Nephron progenitor cell (in vitro differentiated cells): ENCODE data around the gene STX4.

Source experiments
- DNase-seq: peaks from one replicate; pipeline ENCODE4 v3.0.0; 2021
- H3K27ac Mint-ChIP-seq: 2 replicates; pipeline ENCODE4 v1.8.0; 2021; ENCODE audit warnings: mild to moderate bottlenecking, moderate library complexity, mixed read lengths
- H3K27me3 Mint-ChIP-seq: 2 replicates; pipeline ENCODE4 v1.8.0; 2021; ENCODE audit warnings: mild to moderate bottlenecking, low read depth, mixed read lengths; ENCODE audit not compliant: poor library complexity
- H3K36me3 Mint-ChIP-seq: 2 replicates; pipeline ENCODE4 v1.8.0; 2021; ENCODE audit warnings: low read depth, mixed read lengths
- H3K4me1 Mint-ChIP-seq: 2 replicates; pipeline ENCODE4 v1.8.0; 2021; ENCODE audit warnings: mixed read lengths
- H3K4me3 Mint-ChIP-seq: 2 replicates; pipeline ENCODE4 v1.8.0; 2021; ENCODE audit warnings: mild to moderate bottlenecking, moderate library complexity, mixed read lengths
- H3K9me3 Mint-ChIP-seq: 2 replicates; pipeline ENCODE4 v1.8.0; 2021; ENCODE audit warnings: mild to moderate bottlenecking, moderate library complexity, mixed read lengths
- TF ChIP-seq, protein P1 (sequence below): fragments of 200-600 bp; sonication (generic); IDR thresholded peaks from 2 replicates; pipeline ENCODE4 v1.5.0; 2021; ENCODE audit warnings: antibody characterized with exemption

Gene STX4

DNA sequence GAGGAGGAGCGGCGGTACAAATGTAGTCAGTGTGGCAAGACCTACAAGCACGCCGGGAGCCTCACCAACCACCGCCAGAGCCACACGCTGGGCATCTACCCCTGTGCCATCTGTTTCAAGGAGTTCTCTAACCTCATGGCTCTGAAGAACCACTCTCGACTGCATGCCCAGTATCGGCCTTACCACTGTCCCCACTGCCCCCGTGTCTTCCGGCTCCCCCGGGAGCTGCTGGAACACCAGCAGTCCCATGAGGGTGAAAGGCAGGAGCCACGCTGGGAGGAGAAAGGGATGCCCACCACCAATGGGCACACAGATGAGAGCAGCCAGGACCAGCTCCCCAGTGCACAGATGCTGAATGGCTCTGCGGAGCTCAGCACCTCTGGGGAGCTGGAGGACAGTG lies 43.7 kb downstream of the STX4 start:
- Mint-ChIP-seq H3K4me3 (no peak overlapping the region), H3K9me3 (no peaks in the 10 kb centered on the region), H3K4me1 (peaks cover 20% of the 10 kb centered on the region), H3K27ac (no peak overlapping the region), H3K27me3 (no peaks in the 10 kb centered on the region), H3K36me3 (peaks cover 27% of the 10 kb centered on the region)
- no peak for DNase-seq
- TF ChIP-seq, protein P1, sequence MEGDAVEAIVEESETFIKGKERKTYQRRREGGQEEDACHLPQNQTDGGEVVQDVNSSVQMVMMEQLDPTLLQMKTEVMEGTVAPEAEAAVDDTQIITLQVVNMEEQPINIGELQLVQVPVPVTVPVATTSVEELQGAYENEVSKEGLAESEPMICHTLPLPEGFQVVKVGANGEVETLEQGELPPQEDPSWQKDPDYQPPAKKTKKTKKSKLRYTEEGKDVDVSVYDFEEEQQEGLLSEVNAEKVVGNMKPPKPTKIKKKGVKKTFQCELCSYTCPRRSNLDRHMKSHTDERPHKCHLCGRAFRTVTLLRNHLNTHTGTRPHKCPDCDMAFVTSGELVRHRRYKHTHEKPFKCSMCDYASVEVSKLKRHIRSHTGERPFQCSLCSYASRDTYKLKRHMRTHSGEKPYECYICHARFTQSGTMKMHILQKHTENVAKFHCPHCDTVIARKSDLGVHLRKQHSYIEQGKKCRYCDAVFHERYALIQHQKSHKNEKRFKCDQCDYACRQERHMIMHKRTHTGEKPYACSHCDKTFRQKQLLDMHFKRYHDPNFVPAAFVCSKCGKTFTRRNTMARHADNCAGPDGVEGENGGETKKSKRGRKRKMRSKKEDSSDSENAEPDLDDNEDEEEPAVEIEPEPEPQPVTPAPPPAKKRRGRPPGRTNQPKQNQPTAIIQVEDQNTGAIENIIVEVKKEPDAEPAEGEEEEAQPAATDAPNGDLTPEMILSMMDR: no peak

DNA sequence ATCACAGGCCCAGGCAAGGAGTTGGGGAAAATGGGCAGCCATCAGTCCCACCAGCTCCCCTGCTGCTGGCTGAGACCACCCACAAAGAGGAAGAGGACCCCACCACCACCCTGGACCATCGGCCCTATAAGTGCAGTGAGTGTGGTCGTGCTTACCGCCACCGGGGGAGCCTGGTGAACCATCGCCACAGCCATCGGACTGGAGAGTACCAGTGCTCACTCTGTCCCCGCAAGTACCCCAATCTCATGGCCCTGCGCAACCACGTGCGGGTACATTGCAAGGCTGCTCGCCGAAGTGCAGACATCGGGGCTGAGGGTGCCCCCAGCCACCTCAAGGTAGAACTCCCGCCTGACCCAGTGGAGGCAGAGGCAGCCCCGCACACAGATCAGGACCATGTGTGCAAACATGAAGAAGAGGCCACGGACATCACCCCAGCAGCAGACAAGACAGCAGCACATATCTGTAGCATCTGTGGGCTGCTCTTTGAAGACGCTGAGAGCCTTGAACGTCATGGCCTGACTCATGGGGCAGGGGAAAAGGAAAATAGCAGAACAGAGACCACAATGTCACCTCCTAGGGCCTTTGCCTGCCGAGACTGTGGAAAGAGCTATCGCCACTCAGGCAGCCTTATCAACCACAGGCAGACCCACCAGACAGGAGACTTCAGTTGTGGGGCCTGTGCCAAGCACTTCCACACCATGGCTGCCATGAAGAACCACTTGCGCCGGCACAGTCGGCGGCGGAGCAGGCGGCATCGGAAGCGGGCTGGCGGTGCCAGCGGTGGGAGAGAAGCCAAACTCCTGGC lies 44.4 kb downstream of the STX4 start:
- Mint-ChIP-seq H3K9me3 (no peaks in the 10 kb centered on the region), H3K4me1 (peaks cover 19% of the 10 kb centered on the region), H3K36me3 (peaks cover 32% of the 10 kb centered on the region), H3K27ac (no peak overlapping the region), H3K27me3 (no peaks in the 10 kb centered on the region), H3K4me3 (no peak overlapping the region)
- TF ChIP-seq, protein P1: no peak
- no peak for DNase-seq

DNA sequence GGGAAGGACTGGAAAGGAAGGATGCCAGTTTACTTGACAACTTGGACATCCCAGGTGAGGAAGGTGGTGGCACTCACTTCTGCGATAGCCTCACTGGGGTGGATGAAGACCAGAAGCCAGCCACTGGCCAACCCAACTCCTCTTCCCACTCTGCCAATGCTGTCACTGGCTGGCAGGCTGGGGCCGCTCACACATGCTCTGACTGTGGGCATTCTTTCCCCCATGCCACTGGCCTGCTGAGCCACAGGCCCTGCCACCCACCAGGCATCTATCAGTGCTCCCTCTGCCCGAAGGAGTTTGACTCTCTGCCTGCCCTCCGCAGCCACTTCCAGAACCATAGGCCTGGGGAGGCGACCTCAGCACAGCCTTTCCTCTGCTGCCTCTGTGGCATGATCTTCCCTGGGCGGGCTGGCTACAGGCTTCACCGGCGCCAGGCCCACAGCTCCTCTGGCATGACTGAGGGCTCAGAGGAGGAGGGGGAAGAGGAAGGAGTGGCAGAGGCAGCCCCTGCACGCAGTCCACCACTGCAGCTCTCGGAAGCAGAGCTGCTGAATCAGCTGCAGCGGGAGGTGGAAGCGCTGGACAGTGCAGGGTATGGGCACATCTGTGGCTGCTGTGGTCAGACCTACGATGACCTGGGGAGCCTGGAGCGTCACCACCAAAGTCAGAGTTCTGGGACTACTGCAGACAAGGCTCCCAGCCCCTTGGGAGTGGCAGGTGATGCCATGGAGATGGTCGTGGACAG lies 45.4 kb downstream of the STX4 start:
- peaks cover 18% of the 10 kb centered on the region for H3K4me1 Mint-ChIP-seq
- H3K4me3 Mint-ChIP-seq: no peak overlapping the region
- H3K27ac Mint-ChIP-seq: no peak overlapping the region
- no peaks in the 10 kb centered on the region for H3K27me3 Mint-ChIP-seq
- no peaks in the 10 kb centered on the region for H3K9me3 Mint-ChIP-seq
- TF ChIP-seq, protein P1: no peak
- DNase-seq: no peak
- peaks cover 32% of the 10 kb centered on the region for H3K36me3 Mint-ChIP-seq

DNA sequence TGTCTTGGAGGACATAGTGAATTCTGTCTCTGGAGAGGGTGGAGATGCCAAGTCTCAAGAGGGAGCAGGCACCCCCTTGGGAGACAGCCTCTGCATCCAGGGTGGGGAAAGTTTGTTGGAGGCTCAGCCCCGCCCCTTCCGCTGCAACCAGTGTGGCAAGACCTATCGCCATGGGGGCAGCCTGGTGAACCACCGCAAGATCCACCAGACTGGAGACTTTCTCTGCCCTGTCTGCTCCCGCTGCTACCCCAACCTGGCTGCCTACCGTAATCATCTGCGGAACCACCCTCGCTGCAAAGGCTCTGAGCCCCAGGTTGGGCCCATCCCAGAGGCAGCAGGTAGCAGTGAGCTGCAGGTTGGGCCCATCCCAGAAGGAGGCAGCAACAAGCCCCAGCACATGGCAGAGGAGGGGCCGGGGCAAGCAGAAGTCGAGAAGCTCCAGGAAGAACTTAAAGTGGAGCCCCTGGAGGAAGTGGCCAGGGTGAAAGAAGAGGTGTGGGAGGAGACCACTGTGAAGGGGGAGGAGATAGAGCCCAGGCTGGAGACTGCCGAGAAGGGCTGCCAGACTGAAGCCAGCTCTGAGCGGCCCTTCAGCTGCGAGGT lies 46.1 kb downstream of the STX4 start:
- TF ChIP-seq, protein P1: no peak
- DNase-seq: no peak
- peaks cover 32% of the 10 kb centered on the region for H3K36me3 Mint-ChIP-seq
- H3K4me1 Mint-ChIP-seq: peaks cover 16% of the 10 kb centered on the region
- H3K9me3 Mint-ChIP-seq: no peaks in the 10 kb centered on the region
- no peak overlapping the region for H3K4me3 Mint-ChIP-seq
- H3K27ac Mint-ChIP-seq: no peak overlapping the region
- no peaks in the 10 kb centered on the region for H3K27me3 Mint-ChIP-seq

DNA sequence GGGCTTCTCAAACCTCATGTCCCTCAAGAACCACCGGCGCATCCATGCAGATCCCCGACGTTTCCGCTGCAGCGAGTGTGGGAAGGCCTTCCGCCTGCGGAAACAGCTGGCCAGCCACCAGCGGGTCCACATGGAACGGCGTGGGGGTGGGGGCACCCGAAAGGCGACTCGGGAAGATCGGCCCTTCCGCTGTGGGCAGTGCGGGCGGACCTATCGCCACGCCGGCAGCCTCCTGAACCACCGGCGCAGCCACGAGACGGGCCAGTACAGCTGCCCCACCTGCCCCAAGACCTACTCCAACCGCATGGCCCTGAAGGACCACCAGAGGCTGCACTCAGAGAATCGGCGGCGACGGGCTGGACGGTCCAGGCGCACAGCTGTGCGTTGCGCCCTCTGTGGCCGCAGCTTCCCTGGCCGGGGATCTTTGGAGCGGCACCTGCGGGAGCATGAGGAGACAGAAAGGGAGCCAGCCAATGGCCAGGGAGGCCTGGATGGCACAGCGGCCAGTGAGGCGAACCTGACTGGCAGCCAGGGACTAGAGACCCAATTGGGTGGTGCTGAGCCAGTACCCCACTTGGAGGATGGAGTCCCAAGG lies 46.8 kb downstream of the STX4 start:
- peaks cover 28% of the 10 kb centered on the region for H3K36me3 Mint-ChIP-seq
- TF ChIP-seq, protein P1: no peak
- H3K4me3 Mint-ChIP-seq: no peak overlapping the region
- DNase-seq: no peak
- no peak overlapping the region for H3K27ac Mint-ChIP-seq
- H3K4me1 Mint-ChIP-seq: peaks cover 9% of the 10 kb centered on the region
- H3K9me3 Mint-ChIP-seq: no peaks in the 10 kb centered on the region
- no peaks in the 10 kb centered on the region for H3K27me3 Mint-ChIP-seq
